ENCODE data around the gene TLCD2.
"Not testable (repeated sequence)": the region's sequence is repeated elsewhere in the genome, so short reads cannot be mapped to it uniquely, and the experiment has no call there.

TLCD2 gene

DNA sequence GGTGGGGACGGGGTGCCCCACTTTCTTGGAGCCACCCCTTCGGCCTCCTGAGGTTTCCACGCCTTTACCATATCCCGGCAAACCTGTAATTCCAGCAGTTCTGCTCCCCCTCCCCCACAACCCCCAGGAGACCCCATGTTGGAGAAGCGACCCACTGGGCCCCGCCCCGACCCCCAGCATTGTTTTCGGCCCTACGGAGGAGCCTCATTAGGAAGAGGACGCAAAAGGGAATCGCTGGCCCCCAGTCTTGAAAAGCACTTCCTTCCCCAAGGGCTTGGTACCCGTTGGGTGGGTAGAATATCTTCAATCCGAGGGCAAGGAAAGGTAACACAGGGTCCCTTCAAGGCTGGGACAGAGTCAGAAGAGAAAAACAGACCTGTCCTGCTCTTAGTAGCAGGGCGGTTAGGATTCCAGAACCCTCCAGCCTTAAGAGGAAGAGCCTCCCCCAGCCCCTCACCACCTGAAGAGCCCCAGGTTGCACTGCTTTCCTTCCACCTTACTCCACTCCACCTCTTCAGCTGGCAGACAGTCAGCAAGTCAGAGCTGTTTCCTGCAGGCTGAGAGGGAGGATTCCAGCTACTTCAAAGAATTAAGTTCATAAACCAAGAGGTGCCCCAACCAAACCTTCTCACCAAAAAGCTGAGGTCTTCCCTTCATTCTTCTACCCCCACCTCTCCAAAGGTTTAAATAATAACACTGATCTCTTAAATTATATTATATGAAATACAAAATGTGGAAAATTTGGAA lies 803 bp upstream of the TLCD2 start:
- Histone ChIP-seq H3K4me3 (ENCODE audit: severe bottlenecking) (peak overlapping the region; percentile 83), H3K4me1 (ENCODE audit: insufficient read depth, poor library complexity, severe bottlenecking) (peaks cover 22% of the 10 kb centered on the region), H3K9me3 (ENCODE audit: severe bottlenecking) (no peaks in the 10 kb centered on the region), H3K27me3 (ENCODE audit: insufficient read depth, poor library complexity, severe bottlenecking) (no peaks in the 10 kb centered on the region), H3K36me3 (ENCODE audit: low read depth) (peaks cover 33% of the 10 kb centered on the region), H3K27ac (ENCODE audit: poor library complexity, severe bottlenecking) (peak overlapping the region; percentile 93)
- TF ChIP-seq, protein P1, sequence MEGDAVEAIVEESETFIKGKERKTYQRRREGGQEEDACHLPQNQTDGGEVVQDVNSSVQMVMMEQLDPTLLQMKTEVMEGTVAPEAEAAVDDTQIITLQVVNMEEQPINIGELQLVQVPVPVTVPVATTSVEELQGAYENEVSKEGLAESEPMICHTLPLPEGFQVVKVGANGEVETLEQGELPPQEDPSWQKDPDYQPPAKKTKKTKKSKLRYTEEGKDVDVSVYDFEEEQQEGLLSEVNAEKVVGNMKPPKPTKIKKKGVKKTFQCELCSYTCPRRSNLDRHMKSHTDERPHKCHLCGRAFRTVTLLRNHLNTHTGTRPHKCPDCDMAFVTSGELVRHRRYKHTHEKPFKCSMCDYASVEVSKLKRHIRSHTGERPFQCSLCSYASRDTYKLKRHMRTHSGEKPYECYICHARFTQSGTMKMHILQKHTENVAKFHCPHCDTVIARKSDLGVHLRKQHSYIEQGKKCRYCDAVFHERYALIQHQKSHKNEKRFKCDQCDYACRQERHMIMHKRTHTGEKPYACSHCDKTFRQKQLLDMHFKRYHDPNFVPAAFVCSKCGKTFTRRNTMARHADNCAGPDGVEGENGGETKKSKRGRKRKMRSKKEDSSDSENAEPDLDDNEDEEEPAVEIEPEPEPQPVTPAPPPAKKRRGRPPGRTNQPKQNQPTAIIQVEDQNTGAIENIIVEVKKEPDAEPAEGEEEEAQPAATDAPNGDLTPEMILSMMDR (IDR thresholded peaks at IDR 0.05; ENCODE audit: poor library complexity, severe bottlenecking) = no peak
- DNase-seq (ENCODE audit: low spot score) = no peak
- ATAC-seq (ENCODE audit: low read depth) = no peak

DNA sequence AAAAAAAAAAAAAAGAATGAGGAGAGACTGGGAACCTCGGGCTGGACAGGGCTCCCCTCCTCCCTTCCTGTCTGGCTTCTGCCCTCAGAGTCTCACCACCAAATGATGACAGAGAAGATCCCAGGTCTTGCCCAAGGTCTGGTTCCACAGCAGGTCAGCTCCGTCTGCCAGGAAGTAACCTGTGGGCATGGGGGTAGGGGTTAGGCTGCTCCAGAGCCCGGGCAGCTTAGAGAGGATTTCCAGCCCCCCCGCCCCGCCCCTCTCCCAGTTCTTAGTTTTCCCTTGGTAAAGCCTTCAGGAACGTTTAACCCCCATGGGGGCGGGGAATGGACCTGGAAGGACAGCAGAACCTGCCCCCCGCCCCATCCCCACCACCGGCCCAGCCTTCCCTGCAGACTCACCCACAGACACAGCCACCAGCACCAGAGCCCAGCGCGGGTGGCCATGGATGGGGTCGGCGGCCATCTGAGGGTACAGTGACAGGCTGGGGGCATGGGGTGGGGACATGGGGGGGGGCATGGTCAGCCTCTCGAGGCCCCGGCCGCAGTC lies 700 bp downstream of the TLCD2 start:
- Histone ChIP-seq H3K27ac (ENCODE audit: poor library complexity, severe bottlenecking) (peak overlapping the region; percentile 93), H3K27me3 (ENCODE audit: insufficient read depth, poor library complexity, severe bottlenecking) (no peaks in the 10 kb centered on the region), H3K36me3 (ENCODE audit: low read depth) (peaks cover 33% of the 10 kb centered on the region), H3K4me1 (ENCODE audit: insufficient read depth, poor library complexity, severe bottlenecking) (peaks cover 22% of the 10 kb centered on the region), H3K4me3 (ENCODE audit: severe bottlenecking) (peak overlapping the region; percentile 83), H3K9me3 (ENCODE audit: severe bottlenecking) (no peaks in the 10 kb centered on the region)
- TF ChIP-seq, protein P1 (IDR thresholded peaks at IDR 0.05; ENCODE audit: poor library complexity, severe bottlenecking) = no peak
- ATAC-seq (ENCODE audit: low read depth) = 0 out of 3 replicates have a peak, but pooled peaks have one; percentile 15
- no peak for DNase-seq (ENCODE audit: low spot score)

DNA sequence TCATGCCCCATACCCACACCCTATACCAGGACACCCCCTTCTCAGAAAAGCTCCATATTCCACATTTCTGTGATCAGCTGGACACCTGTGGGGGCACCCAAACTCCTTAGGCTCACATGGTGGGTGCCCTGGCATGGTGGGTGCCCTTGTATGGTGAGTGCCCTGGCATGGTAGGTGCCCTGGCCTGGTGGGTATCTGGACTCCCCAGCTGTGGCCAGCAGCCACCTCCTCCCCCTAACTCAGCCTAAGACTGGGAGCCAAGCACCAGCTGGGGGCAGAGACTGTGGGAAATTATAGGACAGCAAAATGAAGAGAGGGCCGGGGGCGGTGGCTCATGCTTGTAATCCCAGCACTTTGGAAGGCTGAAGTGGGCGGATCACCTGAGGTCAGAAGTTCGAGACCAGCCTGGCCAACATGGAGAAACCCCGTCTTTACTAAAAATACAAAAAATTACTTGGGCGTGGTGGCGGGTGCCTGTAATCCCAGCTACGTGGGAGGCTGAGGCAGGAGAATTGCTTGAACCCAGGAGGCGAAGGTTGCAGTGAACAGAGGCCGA lies 1.3 kb downstream of the TLCD2 start:
- H3K27ac ChIP-seq (ENCODE audit: poor library complexity, severe bottlenecking) = peak overlapping the region; percentile 93
- H3K27me3 ChIP-seq (ENCODE audit: insufficient read depth, poor library complexity, severe bottlenecking); DNase-seq (ENCODE audit: low spot score); H3K4me3 ChIP-seq (ENCODE audit: severe bottlenecking); ATAC-seq (ENCODE audit: low read depth); H3K9me3 ChIP-seq (ENCODE audit: severe bottlenecking): not testable (repeated sequence)
- H3K4me1 ChIP-seq (ENCODE audit: insufficient read depth, poor library complexity, severe bottlenecking) = peaks cover 17% of the 10 kb centered on the region
- H3K36me3 ChIP-seq (ENCODE audit: low read depth) = peaks cover 28% of the 10 kb centered on the region

DNA sequence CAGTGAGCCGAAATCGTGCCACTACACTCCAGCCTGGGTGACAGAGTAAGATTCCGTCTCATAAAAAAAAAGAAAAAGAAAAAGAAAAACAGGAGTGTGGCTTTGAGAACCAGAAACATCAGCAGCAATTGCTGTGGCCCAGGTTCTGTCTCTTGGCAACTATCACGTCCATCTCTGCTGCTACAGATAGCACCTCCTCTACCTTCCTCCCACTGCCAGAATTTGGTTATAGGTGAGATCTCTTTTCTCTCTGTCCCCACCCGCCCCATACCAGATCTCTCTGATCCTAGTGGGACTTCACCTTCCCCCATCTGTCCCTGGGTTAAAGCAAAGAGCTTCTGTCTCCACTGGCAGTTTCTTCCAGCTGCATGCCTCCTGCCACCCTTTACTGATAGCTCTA lies 3.1 kb downstream of the TLCD2 start:
- Histone ChIP-seq H3K9me3 (ENCODE audit: severe bottlenecking) (no peaks in the 10 kb centered on the region), H3K27me3 (ENCODE audit: insufficient read depth, poor library complexity, severe bottlenecking) (no peaks in the 10 kb centered on the region), H3K27ac (ENCODE audit: poor library complexity, severe bottlenecking) (no peak overlapping the region), H3K36me3 (ENCODE audit: low read depth) (peaks cover 11% of the 10 kb centered on the region), H3K4me3 (ENCODE audit: severe bottlenecking) (no peak overlapping the region), H3K4me1 (ENCODE audit: insufficient read depth, poor library complexity, severe bottlenecking) (peaks cover 11% of the 10 kb centered on the region)
- TF ChIP-seq, protein P1 (IDR thresholded peaks at IDR 0.05; ENCODE audit: poor library complexity, severe bottlenecking) = no peak
- no peak for ATAC-seq (ENCODE audit: low read depth)
- no peak for DNase-seq (ENCODE audit: low spot score)

DNA sequence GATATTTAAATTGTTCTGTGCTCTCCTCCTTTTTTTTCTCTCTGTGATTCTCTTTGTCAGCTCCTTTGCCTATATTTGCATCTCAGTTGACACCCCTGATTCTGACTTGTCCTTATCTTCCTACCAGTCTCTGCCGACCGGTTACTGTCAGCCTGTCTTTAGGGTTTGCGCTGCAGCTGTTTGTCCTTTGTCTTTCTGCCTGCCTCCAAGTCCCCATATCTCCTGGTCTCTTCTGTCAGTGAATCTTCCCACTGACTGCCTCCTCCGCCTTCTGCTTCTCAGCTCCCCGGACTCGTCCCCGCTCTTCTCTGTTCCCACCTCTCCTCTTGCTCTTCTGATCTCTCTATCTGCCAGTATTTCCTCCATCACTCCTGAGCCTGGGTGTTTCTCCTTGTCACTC lies 5.2 kb downstream of the TLCD2 start:
- no peaks in the 10 kb centered on the region for H3K36me3 ChIP-seq (ENCODE audit: low read depth)
- H3K4me3 ChIP-seq (ENCODE audit: severe bottlenecking) = no peak overlapping the region
- ATAC-seq (ENCODE audit: low read depth) (no peak), DNase-seq (ENCODE audit: low spot score) (no peak)
- TF ChIP-seq, protein P1 (IDR thresholded peaks at IDR 0.05; ENCODE audit: poor library complexity, severe bottlenecking) = no peak
- no peaks in the 10 kb centered on the region for H3K4me1 ChIP-seq (ENCODE audit: insufficient read depth, poor library complexity, severe bottlenecking)
- H3K27me3 ChIP-seq (ENCODE audit: insufficient read depth, poor library complexity, severe bottlenecking) = no peaks in the 10 kb centered on the region
- no peak overlapping the region for H3K27ac ChIP-seq (ENCODE audit: poor library complexity, severe bottlenecking)
- no peaks in the 10 kb centered on the region for H3K9me3 ChIP-seq (ENCODE audit: severe bottlenecking)

All from RWPE2 (cell line).